IPS-18a (cell line): ENCODE results near the gene GPX1.
"Not testable (repeated sequence)": the region's sequence is repeated elsewhere in the genome, so short reads cannot be mapped to it uniquely, and the experiment has no call there.

ENCODE experiments used
- H3K27ac ChIP-seq: one replicate; pipeline ENCODE4 v1.5.1; 2013; ENCODE audit warnings: low read length
- H3K27me3 ChIP-seq: one replicate; pipeline ENCODE4 v1.6.1; 2013; ENCODE audit warnings: mild to moderate bottlenecking, low read length; ENCODE audit not compliant: control insufficient read depth, insufficient read depth
- H3K36me3 ChIP-seq: one replicate; pipeline ENCODE4 v1.6.1; 2013; ENCODE audit warnings: low read depth, low read length; ENCODE audit not compliant: control insufficient read depth
- H3K4me1 ChIP-seq: one replicate; pipeline ENCODE4 v1.6.1; 2013; ENCODE audit warnings: low read depth, low read length; ENCODE audit not compliant: control insufficient read depth
- H3K4me3 ChIP-seq: one replicate; pipeline ENCODE4 v1.5.1; 2013; ENCODE audit warnings: low read length
- H3K9ac ChIP-seq: one replicate; pipeline ENCODE4 v1.6.1; 2013; ENCODE audit warnings: mild to moderate bottlenecking, low read length, moderate library complexity
- H3K9me3 ChIP-seq: one replicate; pipeline ENCODE4 v1.6.1; 2013; ENCODE audit warnings: low read depth, low read length; ENCODE audit not compliant: control insufficient read depth

GPX1 gene

DNA sequence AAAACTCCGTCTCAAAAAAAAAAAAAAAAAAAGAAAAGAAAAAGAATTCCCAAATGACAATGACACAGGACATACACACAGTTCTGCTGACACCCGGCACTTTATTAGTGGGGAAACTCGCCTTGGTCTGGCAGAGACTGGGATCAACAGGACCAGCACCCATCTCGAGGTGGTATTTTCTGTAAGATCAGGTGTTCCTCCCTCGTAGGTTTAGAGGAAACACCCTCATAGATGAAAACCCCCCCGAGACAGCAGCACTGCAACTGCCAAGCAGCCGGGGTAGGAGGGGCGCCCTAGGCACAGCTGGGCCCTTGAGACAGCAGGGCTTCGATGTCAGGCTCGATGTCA lies 1.1 kb downstream of the GPX1 start:
- Histone ChIP-seq H3K4me3 (peak overlapping the region; percentile 80), H3K36me3 (peaks cover 22% of the 10 kb centered on the region), H3K4me1 (peaks cover 11% of the 10 kb centered on the region)
- not testable (repeated sequence) for H3K27me3 ChIP-seq, H3K9me3 ChIP-seq, H3K27ac ChIP-seq, H3K9ac ChIP-seq

DNA sequence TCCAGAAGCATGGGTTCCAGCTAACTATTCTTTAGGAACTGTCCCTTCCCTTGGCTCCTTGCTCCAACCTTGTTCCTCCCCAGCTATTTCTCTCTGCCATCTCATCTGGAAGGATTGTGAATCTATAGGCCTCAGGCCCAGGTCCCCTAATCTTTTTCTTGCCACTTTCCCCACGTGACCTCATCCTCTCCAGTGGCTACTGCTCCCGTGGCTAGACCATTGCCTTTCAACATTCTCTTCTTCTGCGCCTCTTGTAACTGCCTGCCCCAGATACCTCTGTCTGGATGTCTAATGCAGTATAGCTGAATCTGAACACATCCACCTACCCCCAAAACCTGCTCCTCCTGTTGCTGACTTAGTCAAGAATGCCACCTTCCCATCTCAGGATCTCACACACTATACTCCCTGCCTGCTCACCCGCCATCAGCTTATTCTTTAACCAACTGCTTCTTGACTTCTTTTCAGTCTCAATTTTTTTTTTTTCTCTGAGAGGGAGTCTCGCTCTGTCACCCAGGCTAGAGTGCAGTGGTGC lies 5.2 kb downstream of the GPX1 start:
- H3K27ac ChIP-seq = no peak overlapping the region
- no peaks in the 10 kb centered on the region for H3K27me3 ChIP-seq
- peaks cover 5% of the 10 kb centered on the region for H3K36me3 ChIP-seq
- H3K9me3 ChIP-seq = no peaks in the 10 kb centered on the region
- no peak overlapping the region for H3K4me3 ChIP-seq
- H3K9ac ChIP-seq = no peak overlapping the region
- H3K4me1 ChIP-seq = no peaks in the 10 kb centered on the region

DNA sequence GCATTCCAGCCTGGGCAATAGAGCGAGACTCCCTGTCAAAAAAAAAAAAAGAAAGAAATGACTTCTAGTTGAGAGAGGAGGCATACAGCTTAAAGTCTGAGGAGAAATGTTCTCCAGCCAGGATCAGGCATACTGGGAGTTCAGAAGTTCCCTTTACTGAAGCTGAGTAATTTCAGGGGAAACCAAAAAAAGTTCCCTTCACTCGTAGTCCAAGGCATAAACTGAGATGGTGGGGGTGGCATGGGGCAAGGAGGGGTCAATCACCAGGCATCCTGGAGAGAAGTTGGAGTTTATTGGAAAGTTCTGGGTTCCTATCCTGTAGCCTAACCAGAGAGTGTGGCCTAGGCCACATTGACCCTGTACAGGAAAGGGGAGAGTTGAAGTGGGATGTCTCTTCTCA lies 5.9 kb downstream of the GPX1 start:
- Histone ChIP-seq H3K27me3 (no peaks in the 10 kb centered on the region), H3K9ac (no peak overlapping the region), H3K9me3 (no peaks in the 10 kb centered on the region), H3K4me1 (no peaks in the 10 kb centered on the region), H3K27ac (no peak overlapping the region), H3K36me3 (peaks cover 5% of the 10 kb centered on the region), H3K4me3 (no peak overlapping the region)

DNA sequence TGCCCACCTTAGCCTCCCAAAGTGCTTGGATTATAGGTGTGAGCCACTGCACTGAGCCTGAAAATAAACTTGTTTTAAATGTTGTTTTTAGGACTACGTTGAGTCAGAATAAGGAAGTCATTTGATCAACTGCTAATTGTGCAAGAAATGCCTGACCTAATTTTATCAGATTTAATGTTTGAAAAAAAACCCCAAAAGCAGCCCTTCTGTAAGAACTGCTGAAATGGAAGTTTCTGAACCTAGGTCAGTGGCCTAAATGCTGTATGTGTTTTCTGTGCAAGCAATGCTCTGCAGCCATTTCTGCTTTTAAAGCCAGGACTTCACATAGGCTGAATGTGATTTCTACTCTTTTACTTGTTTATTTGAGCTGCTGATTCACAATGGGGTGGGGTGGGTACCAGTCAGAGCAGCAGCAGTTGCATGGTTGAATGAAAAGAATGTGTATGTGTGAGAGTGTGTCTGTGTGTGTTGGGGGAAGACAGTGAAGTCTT lies 6.6 kb downstream of the GPX1 start:
- Histone ChIP-seq H3K4me3 (no peak overlapping the region), H3K36me3 (peaks cover 5% of the 10 kb centered on the region), H3K9me3 (no peaks in the 10 kb centered on the region), H3K27me3 (no peaks in the 10 kb centered on the region), H3K9ac (no peak overlapping the region), H3K27ac (no peak overlapping the region), H3K4me1 (no peaks in the 10 kb centered on the region)

DNA sequence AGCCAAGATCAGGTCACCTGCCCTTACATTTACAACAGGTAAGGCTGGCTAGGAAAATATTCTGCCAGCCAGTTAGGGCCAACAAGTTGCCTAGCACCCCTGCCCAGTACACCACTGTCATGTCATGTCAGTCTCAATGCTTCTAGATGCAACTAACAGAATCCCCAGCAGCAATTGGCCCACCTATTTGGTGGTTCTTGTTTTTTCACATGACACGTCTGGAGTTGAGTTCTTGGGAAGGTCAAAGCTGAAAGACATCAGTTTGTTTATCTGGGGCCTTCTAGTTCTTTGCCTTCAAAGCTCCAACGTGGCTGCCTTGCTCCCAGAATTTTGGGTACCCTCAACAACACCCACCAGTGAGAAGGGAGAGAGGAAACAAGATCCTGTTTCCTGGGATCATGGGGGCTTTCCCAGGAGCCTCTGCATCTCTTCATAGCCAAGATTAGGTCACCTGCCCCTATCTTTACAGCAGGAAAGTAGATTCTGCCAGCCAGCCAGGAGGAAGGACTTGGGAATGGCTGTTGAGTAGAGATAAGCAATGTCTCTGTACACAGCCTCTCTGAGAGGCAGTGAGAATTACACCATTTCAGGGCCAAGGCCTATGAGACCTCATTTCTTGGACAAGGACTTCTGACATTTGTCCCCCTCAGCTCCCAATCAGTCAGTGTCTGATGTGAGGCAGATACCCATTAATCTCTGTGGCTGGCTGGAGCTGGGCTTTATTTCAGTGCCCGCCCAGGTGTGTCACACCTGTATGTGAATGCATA lies 8.6 kb downstream of the GPX1 start:
- Histone ChIP-seq H3K9me3 (no peaks in the 10 kb centered on the region), H3K36me3 (no peaks in the 10 kb centered on the region), H3K9ac (no peak overlapping the region), H3K27me3 (no peaks in the 10 kb centered on the region), H3K27ac (no peak overlapping the region), H3K4me1 (no peaks in the 10 kb centered on the region), H3K4me3 (no peak overlapping the region)

DNA sequence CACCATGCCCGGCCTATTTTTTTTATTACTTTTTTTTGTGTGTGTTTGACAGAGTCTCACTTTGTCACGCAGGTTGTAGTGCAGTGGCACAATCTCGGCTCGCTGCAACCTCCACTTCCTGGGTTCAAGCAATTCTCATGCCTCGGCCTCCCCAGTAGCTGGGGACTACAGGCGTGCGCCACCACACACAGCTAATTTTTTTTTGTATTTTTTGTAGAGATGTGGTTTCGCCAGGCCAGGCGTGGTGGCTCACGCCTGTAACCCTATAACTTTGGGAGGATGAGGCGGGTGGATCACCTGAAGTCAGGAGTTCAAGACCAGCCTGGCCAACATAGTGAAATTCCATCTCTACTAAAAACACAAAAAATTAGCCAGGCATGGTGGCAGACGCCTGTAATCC lies 9.8 kb downstream of the GPX1 start:
- H3K27ac ChIP-seq, H3K4me3 ChIP-seq, H3K9ac ChIP-seq, H3K4me1 ChIP-seq, H3K36me3 ChIP-seq, H3K9me3 ChIP-seq, H3K27me3 ChIP-seq: not testable (repeated sequence)

DNA sequence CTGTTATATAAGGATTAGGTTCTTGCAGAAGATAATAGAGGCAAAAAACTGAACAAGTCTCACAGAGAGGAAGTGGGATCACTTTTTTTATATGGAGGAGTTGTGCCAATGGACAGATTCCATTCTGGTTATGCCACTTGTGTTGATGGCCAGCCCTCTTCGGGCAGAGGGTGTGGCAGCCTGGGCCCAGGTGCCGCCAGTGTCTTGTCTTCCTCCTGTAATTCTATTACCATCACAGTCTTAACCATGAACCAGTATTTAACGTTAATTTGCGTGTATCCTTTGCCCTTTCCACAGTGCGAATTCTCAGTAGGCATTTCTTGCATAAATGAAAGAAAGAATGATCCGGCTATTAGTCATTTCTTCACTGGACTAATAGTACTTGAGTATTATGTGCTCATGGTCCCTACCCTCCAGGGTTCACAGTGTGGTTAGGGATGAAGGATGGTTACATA lies 11.3 kb downstream of the GPX1 start:
- no peaks in the 10 kb centered on the region for H3K4me1 ChIP-seq
- no peak overlapping the region for H3K9ac ChIP-seq
- no peaks in the 10 kb centered on the region for H3K36me3 ChIP-seq
- H3K4me3 ChIP-seq = no peak overlapping the region
- no peak overlapping the region for H3K27ac ChIP-seq
- H3K9me3 ChIP-seq = no peaks in the 10 kb centered on the region
- H3K27me3 ChIP-seq = no peaks in the 10 kb centered on the region

DNA sequence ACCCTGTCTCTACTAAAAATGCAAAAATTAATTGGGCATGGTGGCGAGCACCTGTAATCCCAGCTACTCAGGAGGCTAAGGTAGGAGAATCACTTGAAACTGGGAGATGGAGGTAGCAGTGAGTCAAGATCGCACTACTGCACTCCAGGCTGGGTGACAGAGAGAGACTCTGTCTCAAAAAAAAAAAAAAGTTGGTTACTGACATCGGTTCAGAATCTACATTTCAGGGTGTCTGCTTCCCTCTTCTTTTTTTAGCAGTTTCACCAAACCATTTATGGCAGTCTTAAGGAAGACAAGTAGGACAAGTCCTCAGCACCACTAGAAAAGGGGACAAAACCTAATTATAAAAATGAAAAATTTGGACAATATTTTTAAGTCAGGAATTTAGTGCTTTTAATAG lies 15.0 kb downstream of the GPX1 start:
- Histone ChIP-seq H3K9ac (no peak overlapping the region), H3K36me3 (no peaks in the 10 kb centered on the region), H3K9me3 (no peaks in the 10 kb centered on the region), H3K4me3 (no peak overlapping the region), H3K27me3 (no peaks in the 10 kb centered on the region), H3K27ac (no peak overlapping the region), H3K4me1 (peaks cover 10% of the 10 kb centered on the region)

DNA sequence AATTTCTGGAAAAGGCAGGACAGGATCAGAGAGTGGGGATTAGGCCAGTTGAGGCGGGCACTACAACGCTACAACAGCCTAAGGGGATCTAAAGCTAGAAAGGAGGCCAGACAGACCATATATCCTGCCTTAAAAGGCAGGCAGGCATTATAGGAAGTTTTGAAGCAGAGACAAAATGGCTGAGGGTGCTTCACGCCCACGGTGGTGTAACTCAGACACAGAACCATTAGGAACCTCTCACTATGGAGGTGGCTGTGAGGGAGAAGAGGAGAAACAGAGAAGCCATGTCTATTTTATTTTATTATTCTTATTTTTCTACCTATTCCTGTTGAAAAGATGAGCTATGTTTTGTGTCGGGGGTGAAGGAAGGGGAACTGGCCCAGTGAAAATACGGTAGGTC lies 16.2 kb downstream of the GPX1 start:
- Histone ChIP-seq H3K27me3 (no peaks in the 10 kb centered on the region), H3K36me3 (no peaks in the 10 kb centered on the region), H3K9me3 (no peaks in the 10 kb centered on the region), H3K4me3 (no peak overlapping the region), H3K27ac (no peak overlapping the region), H3K4me1 (peaks cover 10% of the 10 kb centered on the region), H3K9ac (no peak overlapping the region)

DNA sequence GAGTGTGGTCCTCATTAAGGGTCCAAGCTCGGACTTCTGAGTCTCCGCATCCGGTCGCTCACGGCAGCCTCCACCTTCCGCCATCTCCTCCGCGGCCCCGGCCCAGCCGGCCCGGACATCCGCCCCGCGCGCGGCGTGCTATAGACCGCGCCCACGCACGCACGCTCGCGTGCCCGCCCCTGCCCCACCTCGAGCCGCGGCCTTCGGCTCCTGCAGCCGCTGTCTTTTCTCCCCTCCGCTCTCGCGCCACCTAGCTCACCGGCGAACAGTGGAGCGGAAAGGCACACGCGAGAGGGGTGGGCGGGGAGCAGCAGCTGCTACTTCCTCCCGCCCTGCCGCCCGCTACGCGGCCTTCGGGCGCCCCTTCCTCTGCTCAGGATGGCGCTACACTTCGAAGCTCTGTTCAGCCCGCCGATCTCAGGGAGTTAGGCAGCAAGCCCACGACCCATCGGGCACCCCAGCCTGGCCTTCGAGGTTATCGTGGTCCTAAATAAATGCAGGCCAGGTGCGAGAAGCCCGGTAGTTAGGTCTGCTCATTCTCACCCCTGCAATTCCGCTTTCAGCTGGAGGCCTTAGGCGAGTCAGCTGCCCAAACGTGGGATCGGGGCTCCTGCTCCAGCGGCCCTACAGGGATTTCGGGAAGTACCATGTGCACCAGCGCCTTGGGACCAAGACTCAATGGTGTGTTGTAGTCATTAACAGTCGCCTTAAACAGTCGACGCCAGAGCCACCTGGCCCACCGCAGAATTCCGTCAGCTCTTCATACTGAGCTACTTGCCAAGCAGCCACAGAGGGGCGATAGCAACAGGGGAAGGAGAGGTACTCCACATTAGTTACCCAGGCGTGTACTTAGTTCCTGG lies 18.0 kb downstream of the GPX1 start, which contains the start of gene USP4:
USP4 (minus strand) TSS at position 113 of the 860 bp plus-strand sequence; CDS start at position 84, 29 bp downstream.
- H3K27ac ChIP-seq = peak within 1 kb of the TSS; percentile 55
- H3K9ac ChIP-seq = peak within 1 kb of the TSS; percentile 76
- H3K36me3 ChIP-seq = peaks cover 4% of the 10 kb centered on the region
- peaks cover 10% of the 10 kb centered on the region for H3K4me1 ChIP-seq
- no peaks in the 10 kb centered on the region for H3K9me3 ChIP-seq
- H3K4me3 ChIP-seq = peak within 1 kb of the TSS; percentile 81
- H3K27me3 ChIP-seq = no peaks in the 10 kb centered on the region

DNA sequence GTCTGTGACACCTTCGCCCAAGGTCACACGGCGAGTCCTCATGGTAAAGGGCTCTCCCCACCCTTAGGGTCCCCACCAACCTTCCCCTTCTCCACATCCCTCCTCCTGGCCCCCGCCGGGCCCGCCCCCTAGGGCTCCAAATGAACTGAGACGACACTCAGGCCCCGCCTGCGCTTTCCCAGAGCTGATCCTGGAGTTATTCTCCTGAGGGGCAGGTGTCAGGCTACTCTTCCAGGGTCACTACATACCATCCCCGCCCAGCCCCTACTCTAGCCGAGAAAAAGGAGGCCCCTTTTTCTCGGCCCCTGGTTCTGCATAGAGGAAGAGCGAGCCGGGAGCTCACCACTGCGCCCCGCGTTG lies 18.6 kb downstream of the GPX1 start:
- Histone ChIP-seq H3K27me3 (no peaks in the 10 kb centered on the region), H3K4me1 (peaks cover 10% of the 10 kb centered on the region), H3K9ac (peak overlapping the region; percentile 76), H3K27ac (no peak overlapping the region), H3K4me3 (peak overlapping the region; percentile 81), H3K9me3 (no peaks in the 10 kb centered on the region), H3K36me3 (peaks cover 10% of the 10 kb centered on the region)
